Stimulated activated CD8-positive, alpha-beta memory T cell treated with anti-CD3 and anti-CD28 coated beads, Interleukin-4, amount 100 ng/mL, for 48 hours (primary cell): ENCODE results near the gene PTPN14.
"Not testable (repeated sequence)": the region's sequence is repeated elsewhere in the genome, so short reads cannot be mapped to it uniquely, and the experiment has no call there.

Source experiments
- DNase-seq: peaks from one replicate; pipeline ENCODE4 v3.0.0-alpha.2; 2020

PTPN14 gene

GRCh38 chr1:214422137-214422671, 129.2 kb downstream of the PTPN14 start:
- no peak for DNase-seq

GRCh38 chr1:214420833-214421232, 130.6 kb downstream of the PTPN14 start:
- no peak for DNase-seq

GRCh38 chr1:214420341-214420740, 131.1 kb downstream of the PTPN14 start:
- DNase-seq, result no peak

GRCh38 chr1:214419650-214420049, 131.8 kb downstream of the PTPN14 start:
- no peak for DNase-seq

GRCh38 chr1:214418391-214418790, 133.0 kb downstream of the PTPN14 start:
- DNase-seq, result no peak

GRCh38 chr1:214417545-214418210, 133.7 kb downstream of the PTPN14 start:
- no peak for DNase-seq

- DNase-seq, result no peak
These were observed 134.5 kb downstream of the PTPN14 start for GRCh38 chr1:214416858-214417257.

- DNase-seq, result no peak
These were observed 135.0 kb downstream of the PTPN14 start for GRCh38 chr1:214416417-214416816.

GRCh38 chr1:214415131-214415530, 136.3 kb downstream of the PTPN14 start:
- DNase-seq, result no peak

- DNase-seq, result no peak
These were observed 136.7 kb downstream of the PTPN14 start for GRCh38 chr1:214414691-214415090.

GRCh38 chr1:214413315-214413714, 138.1 kb downstream of the PTPN14 start:
- no peak for DNase-seq

- DNase-seq, result no peak
These were observed 146.7 kb downstream of the PTPN14 start for GRCh38 chr1:214404571-214405213.

GRCh38 chr1:214404154-214404553, 147.2 kb downstream of the PTPN14 start:
- no peak for DNase-seq

GRCh38 chr1:214403431-214403830, 148.0 kb downstream of the PTPN14 start:
- no peak for DNase-seq

- no peak for DNase-seq
These were observed 148.8 kb downstream of the PTPN14 start for GRCh38 chr1:214402613-214403083.

- DNase-seq, result no peak
These were observed 149.7 kb downstream of the PTPN14 start for GRCh38 chr1:214401666-214402065.

GRCh38 chr1:214400131-214400530, 151.3 kb downstream of the PTPN14 start:
- DNase-seq, result no peak

GRCh38 chr1:214398490-214398889, 152.9 kb downstream of the PTPN14 start:
- no peak for DNase-seq

- DNase-seq, result no peak
These were observed 153.9 kb downstream of the PTPN14 start for GRCh38 chr1:214397497-214397896.

GRCh38 chr1:214396330-214396729, 155.1 kb downstream of the PTPN14 start:
- DNase-seq, result no peak

- not testable (repeated sequence) for DNase-seq
These were observed 156.8 kb downstream of the PTPN14 start for GRCh38 chr1:214394569-214394968.

- no peak for DNase-seq
These were observed 158.3 kb downstream of the PTPN14 start for GRCh38 chr1:214393086-214393485.

- no peak for DNase-seq
These were observed 159.3 kb downstream of the PTPN14 start for GRCh38 chr1:214391873-214392645.

GRCh38 chr1:214389734-214390133, 161.7 kb downstream of the PTPN14 start:
- DNase-seq, result no peak
